NCI-H1694 (cell line): Measurements from ENCODE around the gene MYADM.

Experiments
- DNase-seq: peaks from one replicate; lab custom pipeline; 2025; lab: John Stamatoyannopoulos, UW

The MYADM gene

GRCh38 chr19:53915000-53915399 is 47.3 kb downstream of the MYADM start:
- no peak for DNase-seq

- DNase-seq: no peak
Observed at GRCh38 chr19:53916004-53916403, 48.3 kb downstream of the MYADM start.

GRCh38 chr19:53917356-53917755 is 49.7 kb downstream of the MYADM start:
- DNase-seq: no peak
